Suppressor macrophage treated with lipopolysaccharide for 4 hours (primary cell): ENCODE data around the gene CYBA.
A peak's percentile ranks its signal among the peaks of the same experiment; 100 is the strongest.

Experiments
- DNase-seq: peaks from one replicate; pipeline ENCODE4 v3.0.0-alpha.2; 2020

CYBA gene

GRCh38 chr16:88659160-88659559, 8.3 kb upstream of the CYBA start:
- no peak for DNase-seq

- DNase-seq, result no peak
Measured at GRCh38 chr16:88658714-88659113, 7.9 kb upstream of the CYBA start.

GRCh38 chr16:88657371-88657770, 6.5 kb upstream of the CYBA start:
- DNase-seq, result no peak

DNA sequence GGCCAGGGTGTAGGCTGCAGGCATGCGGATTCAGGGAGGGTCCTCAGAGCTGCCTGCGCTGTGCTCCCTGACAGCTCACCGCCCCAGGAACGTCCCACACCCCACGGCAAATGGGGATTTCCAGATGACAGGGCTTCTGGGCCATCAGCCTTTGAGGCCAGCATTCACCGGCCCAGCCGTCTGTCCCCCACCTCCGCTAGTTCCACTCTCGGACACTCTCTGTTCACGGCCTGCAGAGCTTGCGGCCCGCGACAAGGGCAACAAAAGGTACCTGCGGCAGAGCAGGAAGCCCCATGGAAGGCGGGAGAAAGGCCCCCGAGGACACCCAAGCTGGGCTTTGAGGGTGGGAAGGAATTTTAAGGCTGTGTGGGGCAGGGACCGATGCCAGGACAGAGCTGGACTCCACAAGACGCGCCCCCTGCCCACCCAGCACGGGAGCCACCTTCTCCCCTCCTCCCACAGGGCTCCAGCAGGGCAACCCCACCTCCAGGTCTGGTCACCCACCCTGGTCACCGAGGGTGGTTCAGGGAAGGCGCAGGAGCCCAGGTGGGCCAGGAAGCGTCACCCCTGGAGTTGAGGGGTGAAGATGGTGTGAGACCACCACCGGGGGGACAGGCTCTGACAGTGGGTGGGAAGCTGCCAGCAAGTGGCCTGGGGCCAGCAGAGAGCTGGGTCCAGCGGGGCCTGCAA, 5.6 kb upstream of the CYBA start:
- DNase-seq, result no peak

DNA sequence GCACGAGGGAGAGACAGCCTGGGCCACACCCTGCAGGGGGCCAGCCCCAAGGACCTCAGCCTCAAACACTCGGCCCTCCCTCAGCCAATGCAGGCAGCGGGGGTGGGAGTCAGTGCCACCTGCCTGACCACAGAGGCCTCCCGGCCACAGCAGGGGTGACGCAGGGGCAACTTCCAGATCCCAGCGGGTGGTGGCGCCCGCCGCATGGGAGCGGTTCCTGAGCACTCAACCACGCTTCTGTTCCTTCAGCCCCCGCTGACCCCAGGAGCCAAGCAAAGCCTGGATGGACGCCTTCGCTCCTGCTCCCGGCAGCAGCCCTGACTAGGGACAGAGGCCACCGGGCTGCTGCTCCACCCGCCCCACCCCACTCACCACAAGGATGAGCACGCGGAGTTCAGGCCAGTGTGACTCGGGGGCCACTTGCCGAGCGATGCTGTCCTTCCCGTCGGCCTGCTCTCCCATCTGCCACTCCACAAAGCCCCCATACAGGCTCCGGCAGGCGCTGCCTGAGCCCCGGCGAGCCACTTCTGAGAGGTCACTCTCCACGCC, 5.0 kb upstream of the CYBA start:
- DNase-seq, result no peak

DNA sequence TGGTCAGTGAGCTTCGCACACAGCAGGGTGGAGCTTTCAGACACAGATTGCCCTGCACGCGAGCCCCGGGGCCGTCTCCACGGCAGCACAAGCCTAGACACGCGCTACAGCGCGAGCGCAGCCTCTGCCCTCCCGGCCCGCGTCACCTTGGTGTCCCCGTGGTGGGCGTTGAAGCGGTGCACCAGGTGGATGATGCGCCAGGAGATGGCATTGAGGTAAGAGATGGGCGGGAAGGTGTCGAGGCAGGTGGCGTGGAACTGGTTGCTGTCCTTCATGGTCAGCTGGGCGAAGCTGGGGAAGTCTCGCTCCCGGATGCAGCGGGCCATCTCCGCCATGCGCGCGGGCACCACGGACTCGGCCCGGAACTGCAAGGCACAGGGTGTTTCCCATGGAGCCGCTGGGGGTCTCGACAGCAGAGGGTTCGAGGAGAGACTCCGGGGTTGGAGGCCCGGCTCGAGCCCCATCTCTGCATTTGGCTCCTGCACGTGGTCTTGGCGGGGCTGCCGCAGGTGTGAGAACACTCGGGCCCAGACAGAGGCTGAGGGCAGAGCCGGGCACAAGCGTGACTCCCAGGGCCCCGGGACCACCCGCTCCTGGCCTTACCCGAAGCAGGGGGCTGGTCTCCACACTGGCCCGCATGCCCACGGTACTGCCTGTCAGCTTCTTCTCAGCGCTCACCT, 4.3 kb upstream of the CYBA start:
- DNase-seq, result no peak

DNA sequence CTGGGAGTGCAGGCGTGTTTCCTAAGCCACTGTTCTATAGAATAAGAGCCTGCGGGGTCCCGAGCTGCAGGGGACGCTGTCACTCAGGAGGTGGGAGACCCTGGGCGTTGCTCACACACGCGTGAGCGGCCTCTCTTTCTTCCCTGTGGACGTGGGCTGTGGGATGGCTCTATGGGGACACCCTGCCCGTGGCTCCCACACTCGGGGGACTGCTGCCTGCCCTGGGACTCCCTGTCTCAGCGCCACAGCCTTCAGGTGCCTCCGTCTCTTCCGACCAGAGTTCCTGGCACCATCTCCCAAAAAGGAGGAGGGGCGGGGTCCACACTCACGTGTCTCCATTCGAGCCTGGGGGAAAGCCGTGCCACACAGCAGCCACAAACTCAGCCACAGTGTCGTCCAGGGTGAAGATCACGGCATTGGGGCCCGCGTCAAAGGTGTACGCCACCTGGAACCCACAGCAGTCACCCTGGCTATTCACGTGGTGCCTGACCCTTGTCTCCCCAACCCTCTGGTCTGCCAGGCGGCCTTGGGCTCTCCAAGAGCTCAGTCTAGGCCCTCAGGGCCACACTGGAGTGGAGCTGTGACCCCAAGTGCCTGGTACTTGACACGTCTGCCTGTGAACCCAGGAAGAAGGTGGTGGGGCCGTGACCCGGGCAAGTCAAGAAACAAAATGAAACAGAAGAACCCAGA, 3.7 kb upstream of the CYBA start:
- DNase-seq, result no peak

DNA sequence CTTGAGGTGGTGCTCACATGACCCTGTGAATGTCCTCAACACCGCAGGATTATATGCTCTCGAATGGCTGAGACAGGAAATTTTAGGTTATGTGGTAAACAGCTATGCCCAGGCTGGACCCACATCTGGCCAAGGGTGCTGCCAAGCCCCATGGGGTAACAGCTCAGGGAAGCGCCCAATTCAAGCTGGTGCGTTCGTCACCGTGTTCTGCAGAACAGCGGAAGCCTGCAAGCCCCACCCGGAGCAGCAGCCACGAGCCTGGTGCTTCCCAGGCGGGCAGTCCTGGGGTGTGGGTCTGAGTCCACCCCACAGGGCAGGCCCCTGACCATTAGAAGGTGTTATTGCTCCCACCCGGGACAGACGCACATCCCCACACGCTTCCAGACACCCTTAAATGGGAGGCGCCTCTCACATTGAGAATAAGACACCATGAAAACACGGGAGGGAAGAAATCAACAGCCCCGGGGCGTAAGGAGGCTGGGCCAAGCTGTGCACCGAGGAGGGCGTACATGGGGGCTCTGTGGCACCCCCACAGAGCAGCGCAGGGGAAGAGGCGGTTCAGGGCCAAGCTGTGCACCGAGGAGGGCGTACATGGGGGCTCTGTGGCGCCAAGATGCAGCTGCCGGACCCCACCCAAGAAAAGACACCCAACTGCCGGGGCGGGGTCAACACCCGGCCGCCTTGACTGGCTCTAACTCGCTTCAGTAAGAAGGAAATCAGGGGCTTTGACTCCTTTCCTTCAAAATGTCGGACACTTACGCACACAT, 2.9 kb upstream of the CYBA start:
- no peak for DNase-seq

- no peak for DNase-seq
Measured at GRCh38 chr16:88653101-88653500, 2.2 kb upstream of the CYBA start.

DNA sequence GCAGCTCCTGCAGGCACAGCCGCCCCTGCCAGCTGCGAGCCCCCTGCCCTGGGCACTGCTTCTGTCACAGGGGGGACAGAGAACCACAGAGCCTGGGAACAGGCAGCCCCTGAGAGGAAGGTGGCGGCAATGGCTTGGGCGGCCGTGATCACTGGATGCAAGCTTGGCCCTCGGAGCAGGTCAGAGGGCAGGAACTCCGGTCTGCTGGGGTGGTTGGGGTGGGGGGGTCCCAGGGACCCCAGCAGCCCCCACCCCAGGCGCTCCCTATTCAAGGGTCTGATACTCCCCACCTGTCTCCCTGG, 1.9 kb upstream of the CYBA start:
- no peak for DNase-seq

GRCh38 chr16:88651989-88652761, 1.3 kb upstream of the CYBA start:
- no peak for DNase-seq

DNA sequence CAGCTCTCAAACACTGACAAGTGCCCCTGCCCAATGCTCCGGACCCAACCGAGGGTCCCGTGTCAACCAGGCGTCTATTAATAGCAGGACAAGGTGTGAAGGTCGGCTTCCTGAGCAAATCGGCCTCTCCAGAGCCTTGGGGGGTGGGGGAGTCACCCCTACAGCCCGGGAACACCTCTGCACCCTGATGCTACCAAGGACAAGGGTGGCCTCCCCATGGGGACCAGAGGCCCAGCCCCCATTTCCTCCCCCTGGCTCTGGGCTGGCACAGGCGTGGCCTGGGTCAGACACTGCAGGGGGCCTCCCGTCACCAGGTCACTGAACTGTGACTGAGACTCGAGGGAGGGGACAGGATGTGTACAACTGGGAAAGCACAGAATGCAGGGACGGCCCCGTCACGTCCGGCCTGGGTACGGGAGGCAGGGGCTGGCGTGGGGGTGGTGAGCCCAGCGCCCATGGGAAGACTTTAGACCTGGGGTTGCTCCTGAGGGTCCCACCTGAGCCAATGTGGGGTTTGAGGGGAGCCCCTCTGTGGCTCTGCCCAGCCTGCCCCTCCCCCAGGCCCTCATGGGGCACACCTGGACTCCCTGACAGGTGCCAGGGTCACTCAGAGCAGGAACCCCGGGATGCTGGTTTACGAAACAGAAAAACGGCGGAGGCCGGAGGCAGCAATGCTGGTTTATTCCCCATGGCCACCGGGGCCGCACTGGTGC, 579 bp upstream of the CYBA start:
- peak; percentile 91 for DNase-seq

- peak; percentile 62 for DNase-seq
Measured at GRCh38 chr16:88649924-88650748, 717 bp downstream of the CYBA start.

DNA sequence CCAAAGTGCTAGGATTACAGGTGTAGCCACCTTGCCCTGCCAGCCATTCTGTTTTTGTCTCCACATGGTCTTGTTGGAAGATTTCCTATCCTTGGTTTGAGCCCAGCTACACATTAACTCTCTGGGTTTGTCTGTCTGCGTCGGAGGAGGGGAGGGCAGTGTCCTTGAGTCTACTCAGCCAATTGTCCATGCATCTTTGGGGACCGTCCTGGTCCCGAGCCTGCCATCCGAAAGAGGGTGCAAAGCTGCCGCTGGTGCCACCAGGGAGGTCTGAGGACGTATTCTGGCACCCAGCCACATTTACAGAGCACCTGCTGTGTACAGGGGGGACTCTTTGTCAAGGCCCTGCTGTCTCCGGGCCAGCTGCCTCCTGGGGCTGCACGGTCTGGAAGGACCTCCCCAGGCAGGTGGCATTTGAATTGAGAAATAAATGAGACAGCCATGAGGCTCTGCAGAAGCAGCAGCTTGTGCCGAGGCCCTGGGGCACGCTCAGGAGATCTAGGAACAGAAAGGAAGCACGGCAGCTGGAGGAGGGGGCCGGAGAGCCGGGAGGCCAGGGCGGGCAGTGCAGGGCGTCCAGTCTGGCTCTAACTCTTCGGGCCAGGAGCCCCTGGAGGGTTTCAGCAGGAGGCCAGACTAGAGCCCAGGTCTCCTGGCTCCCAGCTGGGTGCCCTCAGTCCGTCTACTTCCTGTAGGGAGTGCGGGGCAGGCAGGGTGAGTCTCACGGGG, 1.5 kb downstream of the CYBA start:
- DNase-seq, result no peak

- DNase-seq, result no peak
Measured at GRCh38 chr16:88647178-88648070, 3.4 kb downstream of the CYBA start.

GRCh38 chr16:88646345-88647034, 4.4 kb downstream of the CYBA start:
- DNase-seq, result no peak

DNA sequence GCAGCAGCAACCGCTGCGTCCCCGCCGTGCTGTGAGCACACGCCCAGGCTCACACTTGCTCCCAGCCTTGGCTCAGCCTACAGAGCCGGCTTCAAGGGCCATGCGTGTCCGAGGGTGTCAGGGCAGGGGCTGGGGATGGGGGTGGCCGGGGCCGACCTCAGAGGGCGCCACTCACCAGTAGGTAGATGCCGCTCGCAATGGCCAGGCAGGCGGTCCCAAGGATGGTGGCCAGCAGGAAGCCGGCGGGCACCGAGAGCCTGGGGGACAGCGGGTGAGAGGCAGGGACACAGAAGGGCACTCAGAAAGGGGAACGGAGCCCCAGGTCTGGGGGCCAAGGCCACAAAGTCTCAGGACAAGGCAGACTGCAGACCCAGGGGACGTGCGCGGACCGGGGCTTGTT, 4.9 kb downstream of the CYBA start:
- no peak for DNase-seq

GRCh38 chr16:88645455-88645854, 5.4 kb downstream of the CYBA start:
- DNase-seq, result no peak

DNA sequence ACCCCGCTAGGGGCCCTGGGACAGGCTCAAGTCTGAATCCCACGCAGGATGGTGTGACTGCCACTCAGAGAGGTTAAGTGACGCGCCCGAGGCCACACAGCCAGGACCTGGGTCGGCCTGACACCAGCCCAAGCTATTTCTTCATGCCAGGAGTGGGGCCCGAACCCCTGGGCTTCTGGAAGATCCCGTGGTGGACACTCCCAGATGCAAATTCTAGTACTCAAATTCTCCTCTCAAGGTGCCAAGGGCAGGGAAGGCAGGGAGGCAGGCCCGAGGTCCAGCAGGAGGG, 7.3 kb downstream of the CYBA start:
- DNase-seq, result no peak
